ENCODE data around the gene EPS8. TPM values are rescaled to one million over a fixed set of nuclear protein-coding genes. Genes with fewer than 3 reads are reported as not detected.
A peak's percentile ranks its signal among the peaks of the same experiment; 100 is the strongest.

EPS8 gene
- total and polyA plus RNA-seq, 2 experiments from 2014 or later, result 43.1 to 83.2 TPM

DNA sequence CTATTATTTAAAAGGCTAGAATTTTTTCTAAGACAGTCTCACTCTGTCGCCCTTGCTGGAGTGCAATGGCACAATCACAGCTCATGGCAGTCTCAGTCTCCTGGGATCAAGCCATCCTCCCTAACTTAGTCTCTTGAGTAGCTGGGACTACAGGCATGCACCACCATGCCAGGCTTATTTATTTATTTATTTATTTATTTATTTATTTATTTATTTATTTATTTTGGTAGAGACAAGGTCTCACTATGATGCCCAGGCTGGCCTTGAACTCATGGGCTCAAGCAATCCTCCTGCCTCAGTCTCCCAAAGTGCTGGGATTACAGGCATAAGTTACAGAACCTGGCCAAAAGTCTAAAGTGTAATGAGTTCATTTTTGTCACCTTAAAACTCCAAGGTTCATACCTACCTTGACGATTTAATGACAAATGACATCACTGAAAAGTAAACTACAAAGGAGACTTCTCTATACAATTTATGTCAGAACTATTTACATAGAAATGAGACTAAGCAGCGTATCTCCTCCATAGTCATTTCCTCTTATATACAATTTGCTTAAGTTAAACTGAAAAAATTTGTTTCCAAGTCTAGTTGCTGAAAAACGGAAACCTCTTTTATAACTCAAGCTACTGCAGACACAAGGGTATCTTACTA is 78.2 kb downstream of the EPS8 start:
- peaks cover 85% of the 10 kb centered on the region for H3K79me2 ChIP-seq
- peaks cover 16% of the 10 kb centered on the region for H3K4me1 ChIP-seq (ENCODE audit: insufficient read depth)
- H3K4me3 ChIP-seq, result no peak overlapping the region
- peak overlapping the region; percentile 80 for H3K27ac ChIP-seq
- DNase-seq (ENCODE audit: low spot score), result no peak
- no peak overlapping the region for H2AFZ ChIP-seq
- no peak overlapping the region for H3K4me2 ChIP-seq
- no peaks in the 10 kb centered on the region for H3K27me3 ChIP-seq
- no peaks in the 10 kb centered on the region for H3K9me2 ChIP-seq (replicated peaks; ENCODE audit: insufficient read depth)
- no peaks in the 10 kb centered on the region for H3K9me3 ChIP-seq (ENCODE audit: low read depth)
- WGBS (ENCODE audit: low lambda C conversion rate, missing lambda C conversion rate), result 88% methylated on average over 4 of the region's 4 CpGs
- no peak for TF ChIP-seq EZH2phosphoT487 (IDR thresholded peaks at IDR 0.05; ENCODE audit: low read depth, severe bottlenecking, unreplicated experiment)
- no peak for TF ChIP-seq EZH2 (IDR thresholded peaks at IDR 0.05; ENCODE audit: borderline replicate concordance)
- no peak for TF ChIP-seq CTCF (IDR thresholded peaks at IDR 0.05; ENCODE audit: poor library complexity)
- no peaks in the 10 kb centered on the region for H3K36me3 ChIP-seq (replicated peaks; ENCODE audit: insufficient read depth, low read depth)
- H4K20me1 ChIP-seq (ENCODE audit: insufficient read depth, poor library complexity, severe bottlenecking), result no peaks in the 10 kb centered on the region

DNA sequence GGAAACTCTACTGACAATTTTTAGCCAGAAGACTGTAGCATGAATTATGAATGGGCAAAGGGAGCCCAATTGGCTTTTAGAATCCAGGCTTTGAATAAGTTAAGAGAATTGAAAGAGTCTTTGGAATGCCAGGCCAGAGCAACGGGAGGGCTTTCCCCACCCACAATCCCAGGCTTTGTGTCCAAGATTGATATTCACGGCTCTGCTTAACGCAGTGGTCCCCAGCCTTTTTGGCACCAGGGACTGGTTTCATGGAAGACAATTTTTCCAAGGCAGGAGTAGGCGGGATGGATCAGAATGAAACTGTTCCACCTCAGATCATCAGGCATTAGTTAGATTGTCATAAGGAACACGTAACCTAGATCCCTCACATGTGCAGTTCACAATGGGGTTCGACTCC is 79.6 kb downstream of the EPS8 start:
- H3K4me1 ChIP-seq (ENCODE audit: insufficient read depth), result peaks cover 16% of the 10 kb centered on the region
- no peak overlapping the region for H2AFZ ChIP-seq
- no peak overlapping the region for H3K4me2 ChIP-seq
- peaks cover 85% of the 10 kb centered on the region for H3K79me2 ChIP-seq
- no peaks in the 10 kb centered on the region for H3K9me2 ChIP-seq (replicated peaks; ENCODE audit: insufficient read depth)
- H4K20me1 ChIP-seq (ENCODE audit: insufficient read depth, poor library complexity, severe bottlenecking), result no peaks in the 10 kb centered on the region
- H3K36me3 ChIP-seq (replicated peaks; ENCODE audit: insufficient read depth, low read depth), result no peaks in the 10 kb centered on the region
- TF ChIP-seq EZH2phosphoT487 (IDR thresholded peaks at IDR 0.05; ENCODE audit: low read depth, severe bottlenecking, unreplicated experiment), result no peak
- no peak for TF ChIP-seq EZH2 (IDR thresholded peaks at IDR 0.05; ENCODE audit: borderline replicate concordance)
- no peak for TF ChIP-seq CTCF (IDR thresholded peaks at IDR 0.05; ENCODE audit: poor library complexity)
- 86% methylated on average over 6 of the region's 6 CpGs for WGBS (ENCODE audit: low lambda C conversion rate, missing lambda C conversion rate)
- DNase-seq (ENCODE audit: low spot score), result no peak
- no peaks in the 10 kb centered on the region for H3K9me3 ChIP-seq (ENCODE audit: low read depth)
- peak overlapping the region; percentile 9 for H3K27ac ChIP-seq
- no peaks in the 10 kb centered on the region for H3K27me3 ChIP-seq
- H3K4me3 ChIP-seq, result no peak overlapping the region

DNA sequence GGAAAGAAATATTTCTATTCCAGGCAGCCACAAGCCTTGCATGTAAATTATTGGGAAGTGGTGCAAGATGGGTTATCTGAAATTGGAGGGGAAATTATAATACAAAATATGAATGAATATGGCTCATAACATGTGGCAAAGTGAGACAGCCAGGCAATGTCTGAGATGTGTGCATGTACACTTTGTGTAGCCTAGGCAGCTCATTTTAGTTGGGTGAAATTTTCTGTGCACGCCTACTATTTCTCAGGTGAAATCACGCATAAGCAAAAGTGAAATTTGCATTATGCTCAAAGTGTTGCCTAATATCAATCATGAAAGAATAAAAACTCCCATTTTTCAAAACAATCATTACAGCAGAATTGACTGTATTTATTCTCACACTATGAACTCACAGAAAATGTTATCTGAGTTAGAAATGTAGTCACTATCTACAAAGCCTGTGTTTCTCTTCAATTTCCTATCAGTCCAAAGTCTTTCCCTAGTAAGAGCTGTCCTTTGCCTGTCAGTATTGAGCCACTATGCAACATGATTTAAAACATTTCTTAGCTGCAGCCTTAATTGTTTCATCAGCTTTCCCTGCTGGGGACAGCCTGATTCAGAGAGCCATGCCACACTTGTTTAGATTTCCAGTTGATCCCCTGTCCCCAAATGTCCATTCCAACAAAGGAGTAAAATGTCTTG is 80.7 kb downstream of the EPS8 start:
- Histone ChIP-seq H2AFZ (no peak overlapping the region), H3K79me2 (peaks cover 85% of the 10 kb centered on the region), H3K9me2 (replicated peaks; ENCODE audit: insufficient read depth) (no peaks in the 10 kb centered on the region), H3K9me3 (ENCODE audit: low read depth) (no peaks in the 10 kb centered on the region), H3K4me3 (no peak overlapping the region), H3K27ac (peak overlapping the region; percentile 15), H3K4me1 (ENCODE audit: insufficient read depth) (peaks cover 16% of the 10 kb centered on the region), H4K20me1 (ENCODE audit: insufficient read depth, poor library complexity, severe bottlenecking) (no peaks in the 10 kb centered on the region), H3K4me2 (peak overlapping the region; percentile 17), H3K36me3 (replicated peaks; ENCODE audit: insufficient read depth, low read depth) (no peaks in the 10 kb centered on the region), H3K27me3 (no peaks in the 10 kb centered on the region)
- no peak for DNase-seq (ENCODE audit: low spot score)
- 100% methylated on average over 2 of the region's 2 CpGs for WGBS (ENCODE audit: low lambda C conversion rate, missing lambda C conversion rate)
- TF ChIP-seq EZH2phosphoT487 (IDR thresholded peaks at IDR 0.05; ENCODE audit: low read depth, severe bottlenecking, unreplicated experiment), result no peak
- no peak for TF ChIP-seq EZH2 (IDR thresholded peaks at IDR 0.05; ENCODE audit: borderline replicate concordance)
- TF ChIP-seq CTCF (IDR thresholded peaks at IDR 0.05; ENCODE audit: poor library complexity), result no peak
